Mesothelial cell of epicardium (in vitro differentiated cells): ENCODE results near the gene ARL13B. TPM values are rescaled to one million over a fixed set of nuclear protein-coding genes. Genes with fewer than 3 reads are reported as not detected.

Experiments
- DNase-seq, 2 experiments: peaks; one replicate each; pipeline ENCODE4 v3.0.0; 2021; ENCODE audit warnings: low spot score in 2 of 2; ENCODE audit not compliant: unreplicated experiment in 2 of 2
- H3K27ac Mint-ChIP-seq: 2 replicates; pipeline ENCODE4 v1.8.0; 2021; ENCODE audit warnings: mixed read lengths
- H3K27me3 Mint-ChIP-seq: 2 replicates; pipeline ENCODE4 v1.8.0; 2021; ENCODE audit warnings: low read depth, mixed read lengths
- H3K36me3 Mint-ChIP-seq: 2 replicates; pipeline ENCODE4 v1.8.0; 2021; ENCODE audit warnings: mixed read lengths
- H3K4me1 Mint-ChIP-seq: 2 replicates; pipeline ENCODE4 v1.8.0; 2021; ENCODE audit warnings: mixed read lengths
- H3K4me3 Mint-ChIP-seq: 2 replicates; pipeline ENCODE4 v1.8.0; 2021; ENCODE audit warnings: mild to moderate bottlenecking, moderate library complexity, mixed read lengths
- H3K9me3 Mint-ChIP-seq: 2 replicates; pipeline ENCODE4 v1.8.0; 2021; ENCODE audit warnings: mixed read lengths
- total RNA-seq: library from RNA; stranded (reverse); gene quantifications from 3 replicates; pipeline ENCODE4 v1.2.1, GENCODE V29; 2021
- TF ChIP-seq, protein P1 (sequence below): fragments of 200-600 bp; sonication (generic); IDR thresholded peaks from one replicate; pipeline ENCODE4 v1.5.0; 2021; ENCODE audit warnings: antibody characterized with exemption; ENCODE audit not compliant: unreplicated experiment

The ARL13B gene
- total RNA-seq, 1 donor from 2014 or later: 14.1 TPM

DNA sequence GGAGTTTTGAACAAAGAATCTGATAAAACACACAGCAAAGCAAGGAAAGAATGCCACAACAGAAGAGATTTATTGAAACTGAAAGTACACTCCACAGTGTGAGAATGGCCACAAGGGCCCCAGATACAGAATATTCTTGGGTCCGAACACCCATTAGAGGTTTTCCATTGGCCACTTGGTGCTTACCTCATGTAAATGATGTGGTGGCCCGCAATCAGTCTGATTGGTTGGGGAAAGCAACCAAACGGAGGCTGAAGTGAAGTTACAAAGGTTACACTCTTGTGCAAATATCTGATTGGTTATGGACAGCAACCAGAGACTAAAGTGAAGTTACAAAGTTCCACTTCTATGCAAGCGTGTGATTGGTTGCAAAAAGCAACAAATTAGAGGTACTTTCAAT, 103.3 kb downstream of the ARL13B start:
- Mint-ChIP-seq H3K27ac (no peak overlapping the region), H3K4me1 (peaks cover 5% of the 10 kb centered on the region), H3K4me3 (no peak overlapping the region), H3K27me3 (no peaks in the 10 kb centered on the region), H3K9me3 (peaks cover under 1% of the 10 kb centered on the region), H3K36me3 (peaks cover 16% of the 10 kb centered on the region)
- DNase-seq: no peak
- TF ChIP-seq, protein P1, sequence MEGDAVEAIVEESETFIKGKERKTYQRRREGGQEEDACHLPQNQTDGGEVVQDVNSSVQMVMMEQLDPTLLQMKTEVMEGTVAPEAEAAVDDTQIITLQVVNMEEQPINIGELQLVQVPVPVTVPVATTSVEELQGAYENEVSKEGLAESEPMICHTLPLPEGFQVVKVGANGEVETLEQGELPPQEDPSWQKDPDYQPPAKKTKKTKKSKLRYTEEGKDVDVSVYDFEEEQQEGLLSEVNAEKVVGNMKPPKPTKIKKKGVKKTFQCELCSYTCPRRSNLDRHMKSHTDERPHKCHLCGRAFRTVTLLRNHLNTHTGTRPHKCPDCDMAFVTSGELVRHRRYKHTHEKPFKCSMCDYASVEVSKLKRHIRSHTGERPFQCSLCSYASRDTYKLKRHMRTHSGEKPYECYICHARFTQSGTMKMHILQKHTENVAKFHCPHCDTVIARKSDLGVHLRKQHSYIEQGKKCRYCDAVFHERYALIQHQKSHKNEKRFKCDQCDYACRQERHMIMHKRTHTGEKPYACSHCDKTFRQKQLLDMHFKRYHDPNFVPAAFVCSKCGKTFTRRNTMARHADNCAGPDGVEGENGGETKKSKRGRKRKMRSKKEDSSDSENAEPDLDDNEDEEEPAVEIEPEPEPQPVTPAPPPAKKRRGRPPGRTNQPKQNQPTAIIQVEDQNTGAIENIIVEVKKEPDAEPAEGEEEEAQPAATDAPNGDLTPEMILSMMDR: no peak

DNA sequence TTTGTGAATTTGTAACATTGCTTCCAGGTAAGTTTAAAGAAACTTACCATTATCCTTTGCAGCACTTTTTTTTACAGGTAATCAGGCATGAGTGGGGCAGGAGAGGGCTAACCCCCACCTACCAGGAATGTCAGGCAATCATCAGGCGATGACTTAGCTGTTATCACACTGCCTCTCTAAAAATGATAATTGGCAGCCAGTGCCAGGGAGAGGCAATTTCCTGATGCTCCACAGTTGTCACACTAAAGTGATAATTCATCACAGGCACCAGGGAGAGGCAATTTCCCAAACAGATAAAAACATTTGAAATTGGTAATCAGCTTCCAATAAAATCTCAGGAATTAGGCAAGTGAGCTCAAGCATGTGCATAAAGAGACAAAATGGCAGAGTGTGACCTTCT, 109.2 kb downstream of the ARL13B start:
- Mint-ChIP-seq H3K9me3 (no peaks in the 10 kb centered on the region), H3K36me3 (peaks cover 32% of the 10 kb centered on the region), H3K4me1 (no peaks in the 10 kb centered on the region), H3K27ac (no peak overlapping the region), H3K4me3 (no peak overlapping the region), H3K27me3 (no peaks in the 10 kb centered on the region)
- TF ChIP-seq, protein P1: no peak
- DNase-seq: no peak

DNA sequence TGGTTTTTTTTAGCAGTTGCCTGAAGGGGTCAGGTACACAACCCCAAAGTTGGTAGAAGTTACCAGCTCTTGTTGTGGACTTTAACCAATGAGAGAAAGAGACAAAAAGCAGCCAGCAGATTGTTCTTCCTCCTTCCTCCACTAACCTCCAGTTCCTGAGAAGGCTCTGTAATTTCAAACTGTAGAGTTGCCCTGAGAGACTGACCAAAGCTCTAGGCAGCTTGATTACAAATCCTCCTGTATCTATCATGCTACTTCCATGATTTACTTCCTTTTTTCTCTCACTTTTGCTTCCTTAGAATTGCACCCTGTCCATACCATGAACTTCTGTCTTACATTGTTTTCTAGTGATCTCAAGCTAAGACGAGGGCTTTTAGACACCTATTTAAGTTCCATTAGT, 112.1 kb downstream of the ARL13B start:
- H3K4me1 Mint-ChIP-seq: no peaks in the 10 kb centered on the region
- no peak overlapping the region for H3K27ac Mint-ChIP-seq
- no peak overlapping the region for H3K4me3 Mint-ChIP-seq
- H3K36me3 Mint-ChIP-seq: peaks cover 43% of the 10 kb centered on the region
- no peaks in the 10 kb centered on the region for H3K27me3 Mint-ChIP-seq
- no peaks in the 10 kb centered on the region for H3K9me3 Mint-ChIP-seq
- TF ChIP-seq, protein P1: no peak
- no peak for DNase-seq

DNA sequence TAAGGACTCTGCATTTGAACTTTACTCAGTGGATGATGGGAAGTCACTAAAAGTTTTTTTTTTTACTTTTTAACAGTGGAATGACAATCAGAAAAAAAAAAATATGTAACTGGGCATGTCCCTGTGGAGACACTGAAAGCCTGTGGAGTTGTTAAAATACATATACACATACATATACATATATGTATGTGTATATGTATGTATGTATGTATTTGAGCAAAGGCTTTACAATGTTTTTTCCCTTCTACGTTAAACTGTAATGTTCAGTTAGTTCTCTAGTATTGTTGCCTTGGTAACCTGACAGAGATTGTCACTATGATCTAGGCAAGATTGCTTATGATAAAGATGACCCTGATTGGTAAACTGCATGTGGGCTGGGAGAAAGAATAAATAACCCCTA, 113.2 kb downstream of the ARL13B start:
- Mint-ChIP-seq H3K9me3 (no peaks in the 10 kb centered on the region), H3K27me3 (no peaks in the 10 kb centered on the region), H3K4me1 (no peaks in the 10 kb centered on the region), H3K4me3 (no peak overlapping the region), H3K27ac (no peak overlapping the region), H3K36me3 (peaks cover 48% of the 10 kb centered on the region)
- TF ChIP-seq, protein P1: no peak
- no peak for DNase-seq

- Mint-ChIP-seq H3K27me3 (no peaks in the 10 kb centered on the region), H3K9me3 (no peaks in the 10 kb centered on the region), H3K4me1 (no peaks in the 10 kb centered on the region), H3K4me3 (no peak overlapping the region), H3K27ac (no peak overlapping the region), H3K36me3 (peaks cover 51% of the 10 kb centered on the region)
- TF ChIP-seq, protein P1: no peak
- DNase-seq: no peak
Measured at GRCh38 chr3:94095111-94095510, 115.2 kb downstream of the ARL13B start.

DNA sequence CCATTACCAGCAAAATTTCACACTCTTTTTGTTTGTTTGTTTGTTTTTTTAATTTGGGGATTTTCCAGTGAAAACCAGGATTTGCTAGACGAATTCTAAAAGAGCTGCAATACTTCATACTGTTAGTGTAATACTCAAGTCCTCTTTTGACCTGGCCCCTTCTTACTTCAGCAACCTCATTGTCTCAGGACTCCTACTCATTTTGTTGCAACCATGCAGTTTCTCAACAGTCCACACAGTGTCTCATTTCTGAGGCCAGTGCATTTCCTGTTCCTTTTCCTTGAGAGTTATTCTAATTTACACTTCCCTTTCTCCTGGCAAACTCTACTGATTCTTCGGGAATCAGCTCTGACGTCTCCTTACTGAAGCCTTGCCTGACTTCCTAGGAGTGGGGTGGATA, 118.5 kb downstream of the ARL13B start:
- DNase-seq: no peak
- no peak overlapping the region for H3K27ac Mint-ChIP-seq
- no peak overlapping the region for H3K4me3 Mint-ChIP-seq
- peaks cover 43% of the 10 kb centered on the region for H3K36me3 Mint-ChIP-seq
- H3K27me3 Mint-ChIP-seq: no peaks in the 10 kb centered on the region
- no peaks in the 10 kb centered on the region for H3K4me1 Mint-ChIP-seq
- TF ChIP-seq, protein P1: no peak
- H3K9me3 Mint-ChIP-seq: no peaks in the 10 kb centered on the region
